Measurements from ENCODE around the gene IPO7.

- no peak for TF ChIP-seq CTCF (conservative IDR thresholded peaks at IDR 0.05)
- TF ChIP-seq EZH2 (IDR thresholded peaks at IDR 0.05; ENCODE audit: low read depth), result no peak
These were observed 37.4 kb upstream of the IPO7 start for GRCh38 chr11:9347100-9347499.
